Fibroblast of skin of left quadriceps (primary cell): Measurements from ENCODE around the gene B4GALT6.

Experiments
- DNase-seq, 2 experiments: peaks; one replicate each; pipeline ENCODE4 v3.0.0-alpha.2; 2013; ENCODE audit warnings: low read depth in 2 of 2

B4GALT6 gene

DNA sequence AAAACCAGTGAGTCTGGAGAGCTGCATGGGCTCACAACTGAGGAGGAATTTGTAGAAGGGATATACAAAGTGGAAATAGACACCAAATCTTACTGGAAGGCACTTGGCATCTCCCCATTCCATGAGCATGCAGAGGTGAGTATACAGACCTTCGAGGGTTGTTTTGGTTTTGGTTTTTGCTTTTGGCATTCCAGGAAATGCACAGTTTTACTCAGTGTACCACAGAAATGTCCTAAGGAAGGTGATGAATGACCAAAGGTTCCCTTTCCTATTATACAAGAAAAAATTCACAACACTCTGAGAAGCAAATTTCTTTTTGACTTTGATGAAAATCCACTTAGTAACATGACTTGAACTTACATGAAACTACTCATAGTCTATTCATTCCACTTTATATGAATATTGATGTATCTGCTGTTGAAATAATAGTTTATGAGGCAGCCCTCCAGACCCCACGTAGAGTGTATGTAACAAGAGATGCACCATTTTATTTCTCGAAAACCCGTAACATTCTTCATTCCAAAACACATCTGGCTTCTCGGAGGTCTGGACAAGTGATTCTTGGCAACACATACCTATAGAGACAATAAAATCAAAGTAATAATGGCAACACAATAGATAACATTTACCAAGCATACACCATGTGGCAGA is 89.1 kb downstream of the B4GALT6 start:
- DNase-seq, result peak; percentile 34 to 37

DNA sequence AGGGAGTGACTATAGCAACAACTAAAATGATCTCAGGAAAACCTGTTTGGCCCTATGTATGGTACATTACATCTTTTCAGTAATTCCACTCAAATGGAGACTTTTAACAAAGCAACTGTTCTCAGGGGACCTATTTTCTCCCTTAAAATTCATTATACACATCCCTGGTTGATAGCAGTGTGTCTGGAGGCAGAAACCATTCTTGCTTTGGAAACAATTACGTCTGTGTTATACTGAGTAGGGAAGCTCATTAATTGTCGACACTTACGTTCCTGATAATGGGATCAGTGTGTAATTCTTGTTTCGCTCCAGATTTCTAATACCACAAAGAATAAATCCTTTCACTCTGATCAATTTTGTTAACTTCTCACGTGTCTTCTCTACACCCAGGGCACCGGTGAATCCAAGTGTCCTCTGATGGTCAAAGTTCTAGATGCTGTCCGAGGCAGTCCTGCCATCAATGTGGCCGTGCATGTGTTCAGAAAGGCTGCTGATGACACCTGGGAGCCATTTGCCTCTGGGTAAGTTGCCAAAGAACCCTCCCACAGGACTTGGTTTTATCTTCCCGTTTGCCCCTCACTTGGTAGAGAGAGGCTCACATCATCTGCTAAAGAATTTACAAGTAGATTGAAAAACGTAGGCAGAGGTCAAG is 91.7 kb downstream of the B4GALT6 start:
- DNase-seq, result no peak

DNA sequence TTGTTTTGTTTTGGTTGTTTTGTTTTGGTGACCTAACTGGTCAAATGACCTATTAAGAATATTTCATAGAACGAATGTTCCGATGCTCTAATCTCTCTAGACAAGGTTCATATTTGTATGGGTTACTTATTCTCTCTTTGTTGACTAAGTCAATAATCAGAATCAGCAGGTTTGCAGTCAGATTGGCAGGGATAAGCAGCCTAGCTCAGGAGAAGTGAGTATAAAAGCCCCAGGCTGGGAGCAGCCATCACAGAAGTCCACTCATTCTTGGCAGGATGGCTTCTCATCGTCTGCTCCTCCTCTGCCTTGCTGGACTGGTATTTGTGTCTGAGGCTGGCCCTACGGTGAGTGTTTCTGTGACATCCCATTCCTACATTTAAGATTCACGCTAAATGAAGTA is 92.8 kb downstream of the B4GALT6 start, which contains the start of gene TTR:
TTR (plus strand) TSS at position 250 of the 400 bp plus-strand sequence; CDS start at position 276, 26 bp downstream.
- DNase-seq, result no peak

DNA sequence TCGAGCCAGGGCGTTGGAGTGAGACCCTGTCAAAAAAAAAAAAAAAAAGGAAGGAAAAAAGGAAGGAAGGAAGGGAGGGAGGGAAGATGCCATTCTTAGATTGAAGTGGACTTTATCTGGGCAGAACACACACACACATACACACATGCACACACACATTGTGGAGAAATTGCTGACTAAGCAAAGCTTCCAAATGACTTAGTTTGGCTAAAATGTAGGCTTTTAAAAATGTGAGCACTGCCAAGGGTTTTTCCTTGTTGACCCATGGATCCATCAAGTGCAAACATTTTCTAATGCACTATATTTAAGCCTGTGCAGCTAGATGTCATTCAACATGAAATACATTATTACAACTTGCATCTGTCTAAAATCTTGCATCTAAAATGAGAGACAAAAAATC is 93.3 kb downstream of the B4GALT6 start:
- no peak for DNase-seq

DNA sequence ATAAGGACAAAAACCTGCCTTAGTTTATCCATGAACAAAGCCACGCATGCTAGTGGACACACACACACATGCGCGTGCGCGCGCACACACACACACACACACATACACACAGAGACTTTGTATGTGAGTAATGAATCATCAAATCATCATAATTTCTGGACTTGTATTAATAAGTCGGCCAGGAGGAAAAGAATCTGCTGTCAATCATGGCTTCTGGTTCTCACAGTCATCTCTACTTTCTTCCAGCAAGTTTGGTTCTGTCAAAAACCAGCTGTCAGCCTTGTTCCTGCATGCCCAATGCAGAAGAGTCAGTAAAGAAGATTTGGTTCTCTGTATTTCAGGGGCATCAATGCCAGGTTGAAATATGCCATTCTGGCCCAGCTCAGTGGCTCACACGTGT is 93.8 kb downstream of the B4GALT6 start:
- no peak for DNase-seq

DNA sequence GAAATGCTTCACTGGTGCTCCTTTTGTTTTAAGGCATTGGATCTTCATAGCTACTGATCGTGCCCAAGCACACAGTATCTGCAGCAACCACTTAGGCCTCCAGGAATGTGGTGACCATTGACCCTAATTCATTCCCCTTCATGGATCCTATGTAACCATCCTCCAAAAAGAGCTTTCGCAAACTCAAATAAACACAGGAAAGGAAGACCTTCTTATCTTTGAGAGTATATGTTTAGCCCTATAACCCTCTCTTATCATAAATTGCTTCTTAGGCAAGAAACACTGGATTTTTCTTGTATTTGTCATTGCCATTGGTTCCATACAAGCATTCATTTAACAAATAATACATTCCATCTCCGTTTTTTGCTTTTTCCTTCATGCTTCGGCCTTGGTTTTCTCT is 96.9 kb downstream of the B4GALT6 start:
- no peak for DNase-seq

DNA sequence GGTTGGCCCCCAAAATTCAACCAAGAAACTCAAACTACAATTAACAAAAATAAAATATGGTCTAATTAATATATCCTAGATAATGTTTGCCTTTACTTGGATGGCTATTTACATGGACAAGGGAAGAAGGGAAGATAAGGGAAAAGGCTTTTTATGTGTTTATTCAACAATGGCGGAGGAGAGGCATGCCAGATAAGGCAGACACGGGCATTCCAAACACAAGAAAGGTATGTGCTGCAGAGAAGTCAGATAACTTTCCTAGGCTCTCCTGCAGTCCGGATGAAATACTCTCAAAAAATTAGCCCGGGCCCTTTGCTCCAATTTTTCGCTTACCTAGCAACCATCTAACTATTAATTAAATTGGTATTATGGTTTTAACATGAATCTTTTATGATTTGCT is 97.8 kb downstream of the B4GALT6 start:
- DNase-seq, result no peak

DNA sequence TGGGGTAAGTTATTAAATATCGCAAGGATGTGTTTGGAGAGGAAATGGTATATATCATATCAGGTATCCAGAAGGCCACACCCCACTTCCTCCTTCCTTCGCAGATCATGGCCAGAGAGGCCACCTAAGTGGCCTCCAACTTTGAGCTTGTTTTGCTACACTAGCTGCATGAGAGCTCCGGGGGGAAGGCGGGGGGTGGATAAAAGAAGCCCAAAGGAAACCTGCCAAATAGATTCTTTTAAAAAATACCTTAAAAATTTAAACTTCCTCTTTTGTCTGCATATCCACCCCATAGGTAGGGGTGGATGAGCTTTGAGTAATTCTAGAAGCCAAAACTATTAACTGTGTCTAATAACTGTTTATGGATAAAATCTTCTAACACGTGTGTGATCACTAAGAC is 98.4 kb downstream of the B4GALT6 start:
- no peak for DNase-seq

DNA sequence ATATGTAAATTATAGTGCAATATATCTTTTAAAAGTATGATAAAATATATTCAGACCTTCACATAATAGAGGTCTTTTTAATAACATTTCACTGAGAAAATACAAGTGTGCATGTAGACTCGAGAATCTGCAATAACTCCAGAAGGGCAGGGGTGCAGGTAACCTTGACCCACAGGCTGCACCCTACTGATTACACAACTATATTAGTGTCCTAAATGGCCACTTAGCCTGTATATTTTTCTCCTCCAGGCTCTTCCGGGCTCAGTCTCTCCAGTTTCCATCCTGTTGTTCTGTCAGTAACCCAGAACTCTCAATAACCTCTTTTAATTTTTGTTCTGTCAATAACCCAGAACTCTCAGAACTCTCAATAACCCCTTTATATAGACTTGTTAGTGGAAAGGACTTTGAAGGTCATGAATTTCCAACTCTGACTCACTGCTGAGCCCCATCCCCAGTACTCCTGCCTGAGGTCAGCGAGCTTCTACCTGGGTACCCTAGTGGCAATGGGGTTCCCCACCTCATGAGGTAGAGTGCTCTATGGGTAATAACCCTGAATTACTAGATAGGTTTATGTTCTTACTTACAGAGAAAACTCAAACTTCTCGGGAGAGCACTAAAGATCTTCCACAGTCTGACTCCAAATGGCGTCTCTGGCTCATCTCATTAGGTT is 101.1 kb downstream of the B4GALT6 start:
- no peak for DNase-seq

DNA sequence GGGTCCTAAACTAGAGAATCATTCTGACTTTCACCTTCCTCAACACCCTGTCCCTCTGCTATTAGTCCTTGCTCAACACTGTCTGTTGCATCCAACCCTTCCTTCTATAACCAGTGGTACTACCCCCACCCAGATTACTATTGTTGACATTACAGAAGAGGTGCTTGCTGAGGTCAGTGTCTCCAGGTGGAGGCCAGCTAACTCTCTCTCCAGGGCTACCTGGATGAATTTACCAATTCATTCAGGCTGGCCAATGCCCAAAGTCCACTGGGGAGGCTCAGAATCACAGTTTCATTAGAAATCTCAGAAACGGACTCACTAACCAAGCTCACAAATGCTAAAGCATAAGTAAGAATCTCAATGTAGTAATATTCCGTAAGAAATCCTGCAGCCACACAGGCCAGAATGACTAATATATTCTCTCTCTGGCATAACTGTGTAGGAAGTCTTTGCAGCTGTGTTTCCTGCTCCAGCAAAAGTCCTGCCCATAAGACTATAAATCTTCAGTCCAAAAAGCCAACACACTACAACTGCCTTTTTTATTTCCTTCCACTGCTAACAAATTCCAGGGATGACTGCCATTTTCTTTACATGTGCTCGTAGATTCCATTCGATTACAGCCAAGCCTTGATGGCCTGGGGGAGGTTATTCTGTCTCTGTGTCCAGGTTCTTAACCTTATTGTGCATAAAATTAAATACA is 102.7 kb downstream of the B4GALT6 start:
- DNase-seq, result peak; percentile 72

DNA sequence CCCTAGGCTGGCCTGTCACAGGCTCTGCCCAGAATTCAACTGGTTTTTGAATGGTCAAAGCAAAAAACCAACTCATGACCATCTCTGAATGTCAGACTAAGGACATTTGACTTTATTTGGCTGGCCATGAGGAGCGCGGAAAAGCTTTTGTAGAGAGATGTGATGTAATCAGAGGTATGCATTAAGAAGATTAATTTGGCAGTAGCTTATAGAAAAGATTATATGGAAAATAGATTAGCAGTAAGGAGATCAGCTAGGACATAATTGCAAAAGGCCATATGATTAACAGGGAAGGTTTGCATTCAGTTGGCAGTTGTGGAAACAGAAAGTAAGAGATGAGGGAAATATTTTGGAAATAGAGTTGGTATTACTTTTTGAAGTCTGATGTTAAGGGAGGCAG is 105.0 kb downstream of the B4GALT6 start:
- DNase-seq, result no peak

DNA sequence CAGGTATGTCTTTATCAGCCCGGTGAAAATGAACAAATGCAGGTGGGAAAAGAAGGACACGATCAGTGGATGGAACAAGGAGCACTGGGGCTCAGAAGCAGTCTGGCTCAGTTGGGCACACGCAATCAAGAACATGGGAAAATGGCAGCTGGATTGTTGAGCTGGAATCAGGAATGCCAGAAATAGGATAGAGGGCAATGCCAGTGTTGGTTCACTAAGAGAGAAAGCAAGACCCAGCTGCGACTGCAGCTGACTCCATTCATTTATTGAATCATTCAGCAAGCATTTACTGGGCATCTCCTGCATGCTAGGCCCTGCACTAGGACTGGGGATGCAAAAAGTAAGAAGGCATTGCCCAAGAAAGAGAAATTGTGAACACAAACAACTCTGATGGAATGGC is 106.3 kb downstream of the B4GALT6 start:
- DNase-seq, result no peak

DNA sequence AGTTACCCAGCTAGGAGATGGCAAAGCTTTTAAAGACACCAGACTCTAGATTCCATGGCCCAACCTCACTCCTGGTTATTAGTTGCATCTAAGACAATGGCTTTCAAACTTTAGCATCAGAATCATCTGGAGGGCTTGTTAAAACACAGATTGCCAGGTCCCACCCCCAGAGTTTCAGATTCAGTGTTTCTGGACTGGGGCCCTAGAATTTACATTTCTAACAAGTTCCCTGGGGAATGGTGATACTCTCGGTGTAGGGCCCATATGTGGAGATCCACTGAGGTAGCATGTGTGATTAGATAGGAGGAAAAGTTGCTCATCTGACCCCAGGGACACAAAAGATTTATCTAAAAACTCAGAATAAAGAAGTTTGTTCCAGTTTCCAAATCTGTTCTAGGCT is 107.2 kb downstream of the B4GALT6 start:
- no peak for DNase-seq

DNA sequence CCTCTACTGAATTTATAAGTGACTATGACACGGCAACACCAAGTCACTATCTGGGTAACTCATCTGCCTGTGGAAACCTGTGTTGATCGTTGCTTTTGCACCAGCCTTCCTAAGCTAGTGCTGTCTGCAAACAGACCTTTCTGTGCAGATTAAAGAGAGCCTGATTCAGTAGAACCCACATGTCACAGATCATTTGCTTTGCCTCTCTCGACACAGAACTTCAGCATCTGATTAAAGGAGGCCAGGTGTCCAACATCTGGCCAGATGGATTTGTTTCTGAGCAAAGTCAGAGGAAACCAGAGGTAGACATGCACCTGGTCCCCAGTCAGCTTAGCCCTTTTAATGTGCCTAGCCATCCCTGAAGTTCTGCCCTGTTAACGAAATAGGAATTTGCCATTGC is 107.7 kb downstream of the B4GALT6 start:
- no peak for DNase-seq

DNA sequence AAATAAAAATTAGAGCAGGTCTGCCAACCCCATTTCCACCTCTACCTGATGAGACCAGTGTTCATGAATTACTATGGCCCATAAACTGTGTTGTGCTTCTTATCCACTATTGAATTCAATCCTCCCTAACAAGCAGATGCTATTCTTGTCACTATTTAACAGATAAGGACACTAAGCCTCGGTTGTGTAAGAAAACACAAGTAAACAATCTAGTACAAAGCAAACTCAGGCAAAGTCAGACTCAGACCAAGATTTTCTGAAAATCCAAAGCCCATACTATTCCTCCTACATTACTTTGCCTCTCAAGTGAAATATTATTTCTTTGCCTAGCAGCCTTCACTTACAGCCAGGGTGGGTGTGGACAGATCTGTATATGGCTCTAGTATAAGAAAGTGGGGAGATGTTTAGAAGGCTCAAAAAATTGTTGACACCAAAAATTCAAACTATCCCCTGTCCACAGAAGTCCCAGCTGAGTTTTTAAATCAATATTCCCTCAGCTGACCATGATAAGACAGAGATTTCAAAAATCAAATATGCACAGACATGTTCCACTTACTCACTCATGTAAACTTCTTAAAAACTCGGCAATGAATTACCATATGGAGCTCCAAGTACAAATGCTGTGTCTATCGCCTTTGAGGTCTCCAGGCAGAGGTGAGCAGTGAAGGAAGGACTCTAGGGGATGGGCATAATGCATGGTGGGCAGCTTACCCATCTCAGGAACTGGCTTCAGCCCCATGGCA is 108.7 kb downstream of the B4GALT6 start:
- no peak for DNase-seq

DNA sequence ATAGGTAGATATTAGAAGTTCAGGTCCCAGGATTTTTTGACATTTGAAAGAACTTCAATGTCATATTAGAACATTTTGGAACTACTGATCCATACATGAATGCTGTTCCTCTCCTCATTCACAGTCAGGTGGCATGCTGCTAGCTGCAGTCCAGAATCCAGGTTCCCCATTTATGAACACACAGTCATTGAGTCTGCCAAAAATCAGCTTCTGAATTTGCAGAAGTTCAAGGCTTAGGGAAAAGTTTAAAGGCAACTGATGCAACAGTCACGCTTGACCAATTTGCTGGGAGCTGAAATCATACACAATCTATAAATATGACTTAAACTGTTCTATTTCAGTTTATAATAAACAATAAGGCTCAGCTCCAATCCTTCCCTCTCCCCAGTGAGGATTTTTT is 110.0 kb downstream of the B4GALT6 start:
- DNase-seq, result no peak
